Measurements from ENCODE around the gene PTGER3. TPM values are rescaled to one million over a fixed set of nuclear protein-coding genes. Genes with fewer than 3 reads are reported as not detected.

PTGER3 gene
- total RNA-seq, 6 experiments from 2014 or later = 0.12 to 0.35 (median 0.20) TPM; not detected in 2

GRCh38 chr1:71018791-71019190 lies 28.8 kb downstream of the PTGER3 start:
- no peak for DNase-seq
- ATAC-seq = no peak
- Histone ChIP-seq H3K4me3 (no peak overlapping the region), H3K36me3 (no peaks in the 10 kb centered on the region), H3K9me3 (no peaks in the 10 kb centered on the region), H3K27me3 (no peaks in the 10 kb centered on the region), H3K4me1 (no peaks in the 10 kb centered on the region), H3K27ac (no peak overlapping the region)
- no peak for TF ChIP-seq CTCF (IDR thresholded peaks at IDR 0.05)
- TF ChIP-seq POLR2A (IDR thresholded peaks at IDR 0.05) = no peak
- intact Hi-C loops (cut with DNase I) = no loop called here

GRCh38 chr1:71015745-71016144 lies 31.9 kb downstream of the PTGER3 start:
- no peaks in the 10 kb centered on the region for H3K4me1 ChIP-seq
- H3K4me3 ChIP-seq = no peak overlapping the region
- no peak for TF ChIP-seq CTCF (IDR thresholded peaks at IDR 0.05)
- no peak for TF ChIP-seq POLR2A (IDR thresholded peaks at IDR 0.05)
- DNase-seq (no peak), ATAC-seq (no peak)
- no peaks in the 10 kb centered on the region for H3K36me3 ChIP-seq
- no peak overlapping the region for H3K27ac ChIP-seq
- no peaks in the 10 kb centered on the region for H3K9me3 ChIP-seq
- intact Hi-C loops (cut with DNase I) = no loop called here
- H3K27me3 ChIP-seq = no peaks in the 10 kb centered on the region
- 47% methylated on average over 5 of the region's 5 CpGs for WGBS (ENCODE audit: insufficient coverage, low coverage, low lambda C conversion rate, missing lambda C conversion rate)

- no peak for ATAC-seq
- no peaks in the 10 kb centered on the region for H3K9me3 ChIP-seq
- intact Hi-C loops (cut with DNase I) = no loop called here
Measured at GRCh38 chr1:71014178-71014579, 33.4 kb downstream of the PTGER3 start.

GRCh38 chr1:71002709-71003475 lies 44.7 kb downstream of the PTGER3 start:
- Histone ChIP-seq H3K9me3 (no peaks in the 10 kb centered on the region), H3K36me3 (no peaks in the 10 kb centered on the region), H3K4me1 (no peaks in the 10 kb centered on the region), H3K27me3 (no peaks in the 10 kb centered on the region), H3K27ac (no peak overlapping the region), H3K4me3 (no peak overlapping the region)
- ATAC-seq (no peak), DNase-seq (no peak)
- intact Hi-C loops (cut with DNase I) = no loop called here
- WGBS (ENCODE audit: insufficient coverage, low coverage, low lambda C conversion rate, missing lambda C conversion rate) = 39% methylated on average over 3 of the region's 3 CpGs
- no peak for TF ChIP-seq POLR2A (IDR thresholded peaks at IDR 0.05)
- no peak for TF ChIP-seq CTCF (IDR thresholded peaks at IDR 0.05)

More at GRCh38 chr1:71014178-71014579, 33.4 kb downstream of the PTGER3 start:
- TF ChIP-seq POLR2A (IDR thresholded peaks at IDR 0.05) (no peak), CTCF (IDR thresholded peaks at IDR 0.05) (no peak)
- Histone ChIP-seq H3K27ac (no peak overlapping the region), H3K36me3 (no peaks in the 10 kb centered on the region), H3K4me1 (no peaks in the 10 kb centered on the region), H3K27me3 (no peaks in the 10 kb centered on the region), H3K4me3 (no peak overlapping the region)
- no peak for DNase-seq
- 43% methylated on average over 1 of the region's 1 CpG for WGBS (ENCODE audit: insufficient coverage, low coverage, low lambda C conversion rate, missing lambda C conversion rate)
